A673 (cell line): ENCODE results near the gene B3GALT2.

Experiments used
- EZH2 ChIP-seq: fragments of 200-600 bp; sonication (generic); IDR thresholded peaks from 2 replicates; pipeline ENCODE4 v1.6.1; 2017; ENCODE audit warnings: borderline replicate concordance, low read depth, mild to moderate bottlenecking, mixed read lengths, antibody characterized with exemption, low read length; ENCODE audit not compliant: poor library complexity, severe bottlenecking
- TF ChIP-seq, protein P1 (sequence below): fragments of 300-800, 200-600 bp; sonication (generic); conservative IDR thresholded peaks from 2 replicates; pipeline ENCODE4 v1.5.1; 2017; ENCODE audit warnings: low read depth, mild to moderate bottlenecking, antibody characterized with exemption, low read length, moderate library complexity, mixed read lengths

GRCh38 chr1:193144999-193145398 is 41.4 kb downstream of the B3GALT2 start:
- TF ChIP-seq, protein P1, sequence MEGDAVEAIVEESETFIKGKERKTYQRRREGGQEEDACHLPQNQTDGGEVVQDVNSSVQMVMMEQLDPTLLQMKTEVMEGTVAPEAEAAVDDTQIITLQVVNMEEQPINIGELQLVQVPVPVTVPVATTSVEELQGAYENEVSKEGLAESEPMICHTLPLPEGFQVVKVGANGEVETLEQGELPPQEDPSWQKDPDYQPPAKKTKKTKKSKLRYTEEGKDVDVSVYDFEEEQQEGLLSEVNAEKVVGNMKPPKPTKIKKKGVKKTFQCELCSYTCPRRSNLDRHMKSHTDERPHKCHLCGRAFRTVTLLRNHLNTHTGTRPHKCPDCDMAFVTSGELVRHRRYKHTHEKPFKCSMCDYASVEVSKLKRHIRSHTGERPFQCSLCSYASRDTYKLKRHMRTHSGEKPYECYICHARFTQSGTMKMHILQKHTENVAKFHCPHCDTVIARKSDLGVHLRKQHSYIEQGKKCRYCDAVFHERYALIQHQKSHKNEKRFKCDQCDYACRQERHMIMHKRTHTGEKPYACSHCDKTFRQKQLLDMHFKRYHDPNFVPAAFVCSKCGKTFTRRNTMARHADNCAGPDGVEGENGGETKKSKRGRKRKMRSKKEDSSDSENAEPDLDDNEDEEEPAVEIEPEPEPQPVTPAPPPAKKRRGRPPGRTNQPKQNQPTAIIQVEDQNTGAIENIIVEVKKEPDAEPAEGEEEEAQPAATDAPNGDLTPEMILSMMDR, result no peak
- TF ChIP-seq EZH2, result no peak
